ENCODE results near the gene TNKS1BP1. TPM values are rescaled to one million over a fixed set of nuclear protein-coding genes. Genes with fewer than 3 reads are reported as not detected.

TNKS1BP1 gene
- total RNA-seq, 2 donors from 2014 or later, result 135 to 191 TPM

DNA sequence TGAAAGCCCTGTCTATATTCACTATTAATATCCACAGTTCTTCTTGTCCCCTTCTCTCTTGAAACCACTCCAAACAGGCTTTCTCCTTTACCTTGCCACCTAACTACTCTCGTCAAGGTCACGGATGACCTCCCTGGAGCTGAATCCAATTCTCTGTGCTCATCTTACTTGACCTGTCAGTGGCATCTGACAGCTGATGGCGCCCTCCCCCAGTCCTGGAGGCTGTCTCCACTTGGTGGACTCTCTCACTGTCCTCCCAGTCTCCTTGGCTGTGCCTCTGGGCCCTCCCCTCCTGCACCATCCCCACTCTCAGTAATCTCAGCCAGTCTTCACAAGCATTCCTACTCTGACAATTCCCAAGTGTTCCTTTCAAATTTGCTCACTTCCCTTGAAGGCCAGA lies 8.7 kb downstream of the TNKS1BP1 start:
- DNase-seq, result no peak
- ATAC-seq, result no peak
- intact Hi-C loops (cut with DNase I, micrococcal nuclease), result no loop called here

DNA sequence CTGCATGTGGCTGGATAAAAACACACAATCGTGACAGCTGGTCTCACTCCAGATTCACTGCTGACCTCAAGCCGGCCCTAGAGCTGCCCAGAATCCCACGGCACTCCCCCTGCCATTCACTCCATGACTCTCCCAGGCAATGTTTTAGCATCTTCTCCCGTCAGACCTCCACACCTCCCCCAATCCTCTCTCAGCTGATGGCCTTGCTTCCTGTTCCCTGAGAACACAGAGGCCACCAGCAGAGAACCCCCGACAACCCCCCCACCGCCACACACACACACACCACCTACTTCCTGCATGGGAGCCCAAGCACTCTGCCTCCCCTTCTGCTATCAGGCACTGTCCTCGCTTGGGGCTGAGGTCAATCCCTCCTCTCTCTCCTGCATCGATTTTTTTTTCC lies 9.3 kb downstream of the TNKS1BP1 start:
- DNase-seq (no peak), ATAC-seq (no peak)
- intact Hi-C loops (cut with DNase I, micrococcal nuclease), result no loop called here

DNA sequence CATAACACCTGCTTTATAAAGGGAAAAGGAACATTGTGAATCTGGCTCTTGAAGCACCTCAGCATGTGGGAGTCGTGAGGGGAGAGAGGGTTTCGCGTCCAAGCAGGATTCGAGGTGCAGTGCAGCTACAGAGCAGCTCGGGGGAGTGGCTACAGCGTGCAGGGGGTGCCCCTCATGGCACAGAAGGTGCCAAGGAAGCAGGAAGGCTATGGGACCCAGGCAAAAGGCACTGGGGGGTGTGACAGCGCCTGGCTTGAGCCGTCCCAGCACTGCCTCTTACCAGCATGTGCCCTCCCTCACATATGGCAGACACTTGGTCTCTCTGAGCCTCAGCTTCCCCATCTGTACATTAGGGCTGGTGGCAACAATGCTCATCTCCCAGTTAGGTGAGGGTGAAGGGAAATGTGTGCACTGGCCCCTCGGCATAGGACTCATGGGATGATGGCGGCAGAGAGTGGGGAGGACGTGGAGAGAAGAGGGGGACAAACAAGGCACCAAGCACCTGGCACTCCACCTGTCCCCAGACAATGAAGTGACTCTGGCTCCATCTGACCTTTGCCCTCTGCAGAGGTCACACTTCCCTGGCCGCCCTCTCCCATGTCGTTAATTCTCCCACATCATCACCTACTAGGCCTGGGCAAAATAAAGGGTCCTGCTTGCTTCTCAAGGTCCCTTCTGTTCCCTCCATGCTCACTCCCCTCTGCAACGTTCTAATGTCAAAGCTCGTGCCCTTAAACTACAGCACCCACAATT lies 10.4 kb downstream of the TNKS1BP1 start:
- no peak for ATAC-seq
- intact Hi-C loops (cut with DNase I, micrococcal nuclease), result no loop called here
- no peak for DNase-seq

DNA sequence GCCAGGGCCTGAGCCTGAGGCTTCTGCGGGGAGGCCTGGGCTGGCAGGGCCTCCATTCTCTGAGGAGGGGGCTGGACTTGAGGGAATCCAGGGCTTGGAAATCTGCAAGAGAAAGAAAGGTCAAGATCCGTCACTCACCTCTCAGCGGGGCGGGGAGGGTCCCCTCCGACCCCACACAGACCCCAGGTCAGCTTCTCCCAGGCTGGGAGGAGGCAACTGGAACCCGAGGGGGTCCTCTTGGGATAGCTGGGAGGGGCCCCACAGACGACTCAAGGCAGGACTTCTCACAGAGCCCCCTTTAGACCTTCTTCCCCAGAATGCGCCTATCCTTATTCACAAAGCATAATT lies 11.0 kb downstream of the TNKS1BP1 start:
- intact Hi-C loops (cut with DNase I, micrococcal nuclease), result no loop called here
- DNase-seq, result no peak
- ATAC-seq, result no peak

DNA sequence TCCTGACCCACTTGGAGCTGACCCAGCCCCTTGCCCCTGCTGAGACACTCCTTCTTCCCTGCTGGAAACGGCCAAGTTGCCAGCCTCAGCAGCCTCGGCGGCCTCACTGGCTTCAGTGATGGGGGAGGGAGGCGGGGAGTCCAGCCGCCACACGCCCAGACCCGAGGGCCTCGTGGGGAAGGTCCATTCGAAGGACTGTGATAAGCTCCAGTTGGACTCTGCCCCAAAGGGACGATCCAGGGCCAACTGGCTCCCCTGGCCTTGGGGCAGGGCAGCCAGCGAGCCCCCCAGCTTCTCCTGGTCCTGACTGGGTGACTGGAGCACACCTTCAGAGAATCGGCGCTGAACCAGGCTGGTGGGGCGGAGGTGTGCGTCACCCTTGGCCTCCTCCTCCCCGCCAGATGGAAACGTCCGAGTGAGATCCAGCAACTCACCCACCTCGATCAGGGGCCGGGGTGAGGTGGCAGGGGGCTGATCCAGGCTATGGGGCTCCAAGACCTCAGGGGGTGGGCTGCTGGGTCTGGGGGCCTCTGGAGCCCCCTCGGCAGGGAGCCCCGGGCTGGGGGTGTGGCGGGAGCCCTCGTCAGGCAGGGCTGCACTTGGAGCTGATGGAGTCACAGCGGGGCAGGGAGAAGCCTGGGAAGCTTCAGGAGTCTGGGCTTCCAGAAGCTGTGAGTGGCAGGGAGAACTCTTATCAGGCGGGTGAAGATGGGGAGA lies 11.5 kb downstream of the TNKS1BP1 start:
- intact Hi-C loops (cut with DNase I, micrococcal nuclease), result no loop called here
- peak; percentile 12 for ATAC-seq
- no peak for DNase-seq

DNA sequence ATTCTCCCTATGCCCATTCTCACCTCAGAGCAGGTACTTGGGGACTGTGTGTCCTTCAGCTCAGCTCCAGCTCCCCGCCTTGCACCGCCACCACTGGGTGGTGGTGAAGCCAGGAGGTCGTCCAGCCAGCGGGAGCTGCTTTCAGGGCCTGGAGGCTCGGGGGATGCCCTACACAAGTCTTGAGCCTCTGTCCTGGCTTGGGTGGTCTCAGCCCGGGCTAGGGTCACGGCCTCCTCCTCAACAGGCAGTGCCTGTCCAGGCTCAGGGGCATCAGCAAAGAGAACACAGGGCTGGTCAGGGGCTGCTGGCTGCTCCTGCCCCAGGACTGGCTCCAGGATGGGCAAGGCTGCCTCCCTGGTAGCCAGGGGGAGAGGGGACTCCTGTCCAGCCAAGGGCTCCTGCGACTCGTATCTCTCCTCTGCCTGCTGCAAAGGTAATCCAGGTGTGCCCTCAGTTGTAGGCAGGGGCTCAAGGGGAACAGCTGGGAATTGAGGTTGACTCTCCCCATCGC lies 12.2 kb downstream of the TNKS1BP1 start:
- intact Hi-C loops (cut with DNase I, micrococcal nuclease), result no loop called here
- ATAC-seq, result no peak
- DNase-seq, result no peak

DNA sequence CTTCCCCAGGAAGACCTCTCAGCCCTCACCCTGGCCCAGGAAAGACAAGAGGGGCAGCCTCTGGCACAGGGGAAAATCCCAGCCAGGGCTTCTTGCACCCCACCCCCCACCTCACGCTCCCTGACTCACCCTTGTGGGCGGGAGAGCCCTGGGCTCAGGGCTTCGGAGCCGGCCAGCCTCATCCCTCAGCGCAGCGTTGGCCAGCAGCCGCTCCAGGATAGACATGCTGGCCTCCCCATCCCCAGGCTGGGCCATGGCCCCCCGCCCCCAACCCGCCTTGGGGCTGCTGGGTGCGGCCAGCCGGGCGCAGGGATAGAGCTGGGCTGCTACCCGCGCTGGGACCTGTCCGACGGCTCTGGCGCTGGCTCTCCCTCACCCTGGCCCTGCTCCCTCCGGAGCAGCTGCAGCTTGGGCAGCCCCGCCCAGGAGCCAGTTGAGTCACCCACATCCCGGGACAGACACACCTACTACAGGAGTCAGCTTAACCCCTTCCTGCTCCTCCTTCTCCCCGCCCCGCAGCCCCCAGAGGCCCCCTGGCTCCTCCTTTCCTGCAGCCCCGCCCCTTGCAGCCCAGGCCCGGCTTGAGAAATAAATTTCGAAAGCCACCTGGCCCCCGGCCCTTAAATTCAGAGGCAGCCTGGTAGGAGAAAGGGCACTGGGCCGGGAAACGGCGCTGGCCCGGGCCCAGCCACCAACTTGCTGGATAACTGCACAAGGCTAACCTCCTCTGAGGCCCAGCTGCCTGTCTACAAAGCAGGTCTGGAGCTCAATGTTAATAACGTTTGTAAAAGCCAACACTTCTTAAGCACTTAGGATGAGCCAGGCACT lies 13.4 kb downstream of the TNKS1BP1 start:
- intact Hi-C loops (cut with DNase I, micrococcal nuclease), result no loop called here
- peak; percentile 90 to 96 for DNase-seq
- peak; percentile 93 for ATAC-seq

DNA sequence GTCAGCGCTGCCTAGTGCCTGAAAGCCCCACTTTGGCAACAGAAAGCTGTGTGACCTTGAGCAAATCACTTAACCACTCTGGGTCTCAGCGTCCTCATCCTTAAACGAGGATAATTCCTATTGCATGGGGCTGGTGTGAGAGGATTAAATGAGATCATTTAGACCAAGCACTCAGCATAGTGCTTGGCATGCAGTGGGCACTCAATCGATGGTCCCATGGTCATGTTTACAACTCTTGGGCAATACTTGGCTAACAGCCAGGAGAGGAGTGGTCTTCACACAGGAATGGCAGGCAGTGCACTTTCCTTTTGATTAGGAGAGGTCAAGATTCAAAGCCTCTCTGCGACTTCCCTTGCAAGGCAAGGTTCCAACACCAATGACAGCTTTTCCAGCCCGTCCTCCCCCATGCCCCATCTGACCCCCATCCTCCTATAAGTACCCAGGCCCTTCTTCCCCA lies 14.1 kb downstream of the TNKS1BP1 start:
- DNase-seq (no peak), ATAC-seq (no peak)
- intact Hi-C loops (cut with DNase I, micrococcal nuclease), result no loop called here

DNA sequence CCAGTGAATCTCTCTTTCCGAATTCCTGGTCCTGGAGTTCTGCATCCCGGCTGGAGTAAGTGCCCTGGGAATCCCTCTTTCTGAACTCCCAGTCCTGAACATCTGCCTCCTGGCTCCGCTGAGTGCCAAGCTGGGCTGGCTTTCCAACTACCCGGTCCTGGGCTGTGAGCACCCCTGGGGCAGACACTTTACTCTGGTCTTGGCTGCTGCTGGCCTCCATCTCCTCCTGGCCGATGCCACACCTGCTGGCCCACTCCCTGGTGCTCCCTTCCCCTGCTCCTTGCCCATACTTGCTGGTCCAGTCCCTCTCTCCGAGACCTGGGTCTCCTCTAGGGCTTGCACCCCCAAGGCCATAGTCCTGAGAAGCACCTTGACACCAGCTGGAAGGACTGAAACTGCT lies 14.7 kb downstream of the TNKS1BP1 start:
- no peak for ATAC-seq
- intact Hi-C loops (cut with DNase I, micrococcal nuclease), result no loop called here
- DNase-seq, result no peak

DNA sequence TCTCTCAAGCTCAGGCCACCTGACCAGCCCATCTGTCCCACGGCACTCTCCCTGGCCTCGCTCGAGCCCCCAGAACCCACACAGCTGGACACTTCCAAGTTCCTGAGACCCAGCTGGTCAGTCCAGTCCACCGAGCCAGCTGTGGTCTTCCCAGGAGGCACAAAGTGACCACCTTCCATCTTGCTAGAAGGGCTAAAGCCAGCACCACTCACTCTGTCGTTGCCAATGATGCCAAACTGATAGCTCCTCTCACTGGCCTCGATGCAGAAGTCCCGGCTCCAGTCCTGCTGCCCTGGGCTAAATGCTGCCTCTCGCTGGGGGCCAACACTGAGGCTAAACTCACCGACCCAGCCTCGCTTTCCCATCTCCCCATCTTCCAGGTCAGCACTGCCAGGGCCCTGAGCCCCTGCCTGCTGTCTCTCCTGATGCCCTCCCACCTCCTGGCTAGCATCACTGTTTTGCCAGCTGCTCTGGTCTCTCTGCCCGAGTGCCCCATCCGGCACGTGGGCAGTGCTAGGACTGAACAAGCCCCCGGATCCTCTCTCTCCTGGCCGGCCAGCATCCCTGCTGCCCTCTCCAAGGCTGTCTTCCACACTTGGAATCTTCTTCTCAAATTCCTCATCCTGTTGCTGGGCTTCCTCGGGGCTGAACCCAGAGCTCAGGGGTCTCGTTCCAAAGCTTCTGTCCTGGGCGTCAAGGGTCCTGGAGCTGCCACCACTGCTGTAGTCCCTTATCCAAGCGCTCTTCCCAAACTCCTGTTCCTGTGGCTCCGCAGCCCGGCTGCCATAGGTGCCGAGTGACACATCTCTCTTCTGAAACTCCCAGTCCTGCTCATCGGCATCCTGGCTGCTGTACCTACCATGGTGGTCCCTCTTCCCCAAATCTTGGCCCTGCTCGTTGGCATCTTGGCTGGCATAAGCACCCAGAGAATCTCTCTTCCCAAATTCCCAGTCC lies 15.4 kb downstream of the TNKS1BP1 start:
- no peak for DNase-seq

DNA sequence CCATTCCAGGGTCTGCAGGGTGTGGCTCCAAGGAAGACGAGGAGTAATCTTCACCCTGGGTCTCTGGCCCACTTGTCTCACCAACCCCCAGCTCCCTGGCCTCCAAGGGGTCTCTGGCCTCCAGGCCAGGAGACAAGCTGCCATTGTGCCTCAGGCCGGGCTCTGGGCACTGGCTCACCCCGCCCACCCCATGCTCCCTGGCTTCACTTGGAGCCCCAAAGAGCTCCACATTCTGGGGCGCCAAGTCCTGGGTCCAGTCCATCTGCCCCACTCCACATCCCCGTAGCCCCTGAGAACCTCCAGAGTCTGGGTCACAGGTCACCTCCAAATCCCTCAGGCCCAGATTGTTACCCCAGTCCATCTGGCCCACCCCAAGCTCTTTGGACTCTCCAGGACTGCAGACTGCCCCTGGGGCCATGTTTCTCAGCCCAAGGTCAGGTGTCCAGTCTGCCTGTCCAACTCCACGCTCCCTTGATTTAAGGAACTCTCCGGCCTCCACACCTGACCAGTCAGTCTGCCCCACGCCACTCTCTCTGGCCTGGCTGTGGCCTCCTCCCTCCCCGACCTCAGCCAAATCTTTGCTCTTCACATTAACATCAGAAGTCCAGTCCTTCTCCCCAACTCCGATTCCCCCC lies 16.2 kb downstream of the TNKS1BP1 start:
- ATAC-seq (no peak), DNase-seq (no peak)
- intact Hi-C loops (cut with DNase I, micrococcal nuclease), result no loop called here

More for the DNA sequence above, 15.4 kb downstream of the TNKS1BP1 start:
- intact Hi-C loops (cut with DNase I, micrococcal nuclease), result no loop called here
- no peak for ATAC-seq

DNA sequence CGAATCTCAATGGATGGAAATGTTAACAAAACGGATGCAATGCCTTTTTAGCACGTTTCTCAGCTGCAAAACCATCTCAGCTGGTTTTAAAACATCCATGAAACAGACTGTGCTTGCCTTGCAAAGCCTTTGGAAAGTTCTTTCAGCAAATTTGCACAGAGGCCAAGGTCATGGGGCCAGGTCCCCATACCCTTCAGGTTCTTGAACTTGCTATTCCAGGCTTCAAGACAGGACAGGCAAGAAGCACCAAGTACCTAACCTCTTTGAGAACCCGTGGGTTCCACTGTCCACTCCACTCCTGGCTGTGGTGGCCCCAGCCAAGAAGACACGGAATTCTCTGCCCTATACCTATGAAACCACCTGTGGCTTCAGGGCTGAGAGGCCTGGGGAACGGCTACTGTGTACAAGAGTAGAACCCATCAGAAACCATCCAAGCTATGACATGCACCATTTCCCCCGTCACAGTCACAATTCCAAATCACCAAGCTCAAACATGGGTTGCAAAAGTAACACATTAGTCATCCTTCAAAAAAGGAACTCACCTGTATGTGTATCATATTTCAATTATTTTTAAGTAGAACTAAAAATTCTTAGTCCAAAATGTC lies 17.0 kb downstream of the TNKS1BP1 start:
- no peak for ATAC-seq
- DNase-seq, result no peak
- intact Hi-C loops (cut with DNase I, micrococcal nuclease), result no loop called here

DNA sequence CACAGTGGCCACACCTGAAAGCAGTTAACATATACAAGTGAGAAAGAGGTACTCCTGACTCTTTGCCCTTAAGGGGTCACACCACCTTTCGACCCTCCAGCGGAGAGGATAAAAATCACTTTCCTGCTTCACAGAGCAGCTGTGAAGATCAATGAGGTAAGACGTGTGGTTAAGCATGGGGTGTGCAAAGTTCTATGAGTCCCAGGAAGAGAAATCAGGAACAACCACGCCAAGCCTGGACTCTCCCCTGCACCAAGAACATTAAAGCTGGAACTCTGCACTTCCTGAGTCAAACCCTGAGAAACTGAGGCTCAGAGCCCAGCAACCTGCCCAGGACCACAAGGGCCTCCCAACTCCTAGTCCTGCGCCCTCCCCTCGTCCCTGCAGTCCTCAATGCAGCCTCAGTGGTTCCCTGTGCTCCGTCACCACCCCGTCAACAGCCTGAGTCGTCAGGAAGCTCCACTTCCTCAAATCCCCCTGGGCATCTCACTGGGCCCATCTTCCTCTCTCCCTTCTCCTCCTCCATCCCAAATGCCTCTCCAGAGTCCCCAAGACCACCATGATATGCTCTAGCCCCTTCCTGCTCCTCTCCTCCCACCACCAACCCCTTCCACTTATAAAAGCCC lies 17.7 kb downstream of the TNKS1BP1 start:
- intact Hi-C loops (cut with DNase I, micrococcal nuclease), result no loop called here
- DNase-seq (no peak), ATAC-seq (no peak)

DNA sequence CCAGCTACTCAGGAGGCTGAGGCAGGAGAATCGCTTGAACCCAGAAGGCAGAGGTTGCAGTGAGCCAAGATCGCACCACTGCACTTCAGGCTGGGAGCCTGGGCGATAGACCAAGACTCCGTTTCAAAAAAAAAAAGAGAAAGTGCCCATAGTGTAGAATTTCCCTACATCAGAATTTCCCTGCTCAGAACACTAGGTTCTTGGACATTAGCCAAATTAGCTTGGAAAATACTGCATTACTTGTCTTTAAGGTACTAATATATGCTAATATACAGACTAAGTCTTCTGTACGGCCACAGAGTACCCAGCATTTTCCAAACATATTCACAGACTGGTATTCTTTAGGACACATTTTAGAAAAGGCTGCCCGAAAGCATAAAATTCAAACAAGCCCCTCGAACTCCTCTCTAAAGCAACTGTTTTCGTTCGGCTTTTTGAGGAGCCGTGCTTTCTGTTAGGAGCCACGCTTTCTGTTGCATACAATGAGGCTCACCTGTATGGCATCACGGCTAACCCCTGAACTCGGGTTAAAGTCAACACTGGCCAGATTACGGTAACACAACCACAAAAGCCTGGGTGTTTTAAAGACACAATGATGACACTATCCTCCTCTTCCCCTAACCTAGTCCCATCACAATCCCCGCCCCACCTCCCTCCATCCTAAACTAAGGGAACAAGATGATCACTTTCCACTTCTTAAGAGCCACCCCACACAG lies 18.4 kb downstream of the TNKS1BP1 start:
- DNase-seq, result no peak
- ATAC-seq, result no peak
- intact Hi-C loops (cut with DNase I, micrococcal nuclease), result no loop called here

DNA sequence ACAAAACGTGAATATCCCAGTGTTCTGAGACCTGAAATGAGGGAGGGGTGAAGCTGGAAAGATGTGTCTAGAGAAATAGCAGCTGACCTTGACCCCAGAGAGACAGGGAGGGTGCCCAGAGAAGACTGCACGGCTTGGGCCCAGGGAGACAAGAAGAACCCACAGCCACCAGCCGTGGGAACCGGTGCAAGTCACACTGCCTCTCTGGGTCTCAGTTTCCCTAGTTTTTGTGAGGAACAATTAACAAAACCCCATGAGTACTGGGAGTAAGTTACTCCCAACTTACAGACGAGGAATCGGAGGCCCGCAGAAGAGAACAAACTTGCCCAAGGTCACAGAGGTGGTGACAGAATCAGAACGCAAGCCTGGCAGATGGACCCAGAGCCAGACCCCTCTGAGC lies 19.2 kb downstream of the TNKS1BP1 start:
- no peak for ATAC-seq
- intact Hi-C loops (cut with DNase I, micrococcal nuclease), result no loop called here
- no peak for DNase-seq

DNA sequence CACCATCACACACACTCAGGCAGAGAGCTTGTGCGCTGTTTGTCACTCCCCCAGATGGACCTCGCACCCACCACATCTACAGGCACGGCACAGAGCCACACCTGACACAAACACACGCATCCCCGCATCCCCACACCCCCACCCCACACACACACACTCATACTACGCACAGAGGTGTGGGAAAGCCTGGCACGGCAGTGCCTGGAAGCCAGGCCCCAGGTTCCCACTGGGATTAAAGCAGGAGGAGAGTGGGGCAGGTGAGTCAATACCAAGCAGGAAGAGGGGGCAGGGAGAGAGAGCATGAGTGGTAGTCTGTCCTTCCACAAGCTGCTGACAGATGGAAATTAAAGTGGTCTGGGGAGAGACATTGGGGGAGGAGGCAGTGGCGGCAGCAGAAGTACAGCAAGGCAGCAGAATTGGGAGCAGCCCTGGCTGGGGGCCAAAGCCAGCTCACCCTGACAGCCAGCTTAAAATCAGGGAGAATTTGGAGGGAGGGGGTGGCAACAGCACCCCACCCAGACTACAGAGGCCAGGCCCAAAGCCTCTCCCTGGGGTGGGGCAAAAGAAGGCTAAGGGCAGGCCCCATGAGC lies 20.7 kb downstream of the TNKS1BP1 start:
- DNase-seq (no peak), ATAC-seq (peak; percentile 29)
- intact Hi-C loops (cut with DNase I, micrococcal nuclease), result no loop called here
